ENCODE data around the gene GNPTAB.

GNPTAB gene

GRCh38 chr12:101809208-101809607 lies 21.6 kb downstream of the GNPTAB start:
- in situ Hi-C loops (cut with MboI; ENCODE audit: low sequenced_read_pairs): no loop called here

GRCh38 chr12:101806265-101806664 lies 24.5 kb downstream of the GNPTAB start:
- in situ Hi-C loops (cut with MboI; ENCODE audit: low sequenced_read_pairs): no loop called here

- in situ Hi-C loops (cut with MboI; ENCODE audit: low sequenced_read_pairs): no loop called here
Measured at GRCh38 chr12:101804409-101804808, 26.4 kb downstream of the GNPTAB start.

- in situ Hi-C loops (cut with MboI; ENCODE audit: low sequenced_read_pairs): no loop called here
Measured at GRCh38 chr12:101803978-101804377, 26.8 kb downstream of the GNPTAB start.

- in situ Hi-C loops (cut with MboI; ENCODE audit: low sequenced_read_pairs): no loop called here
Measured at GRCh38 chr12:101802486-101802885, 28.3 kb downstream of the GNPTAB start.

GRCh38 chr12:101799774-101800173 lies 31.0 kb downstream of the GNPTAB start:
- in situ Hi-C loops (cut with MboI; ENCODE audit: low sequenced_read_pairs): no loop called here

- in situ Hi-C loops (cut with MboI; ENCODE audit: low sequenced_read_pairs): no loop called here
Measured at GRCh38 chr12:101795786-101796185, 35.0 kb downstream of the GNPTAB start.

GRCh38 chr12:101795013-101795412 lies 35.7 kb downstream of the GNPTAB start:
- in situ Hi-C loops (cut with MboI; ENCODE audit: low sequenced_read_pairs): no loop called here

GRCh38 chr12:101794574-101794973 lies 36.2 kb downstream of the GNPTAB start:
- in situ Hi-C loops (cut with MboI; ENCODE audit: low sequenced_read_pairs): no loop called here

GRCh38 chr12:101793401-101793800 lies 37.4 kb downstream of the GNPTAB start:
- in situ Hi-C loops (cut with MboI; ENCODE audit: low sequenced_read_pairs): no loop called here

GRCh38 chr12:101792046-101792931 lies 38.5 kb downstream of the GNPTAB start:
- in situ Hi-C loops (cut with MboI; ENCODE audit: low sequenced_read_pairs): no loop called here

GRCh38 chr12:101789171-101789570 lies 41.6 kb downstream of the GNPTAB start:
- in situ Hi-C loops (cut with MboI; ENCODE audit: low sequenced_read_pairs): no loop called here

- in situ Hi-C loops (cut with MboI; ENCODE audit: low sequenced_read_pairs): no loop called here
Measured at GRCh38 chr12:101785671-101786070, 45.1 kb downstream of the GNPTAB start.

GRCh38 chr12:101784376-101784775 lies 46.4 kb downstream of the GNPTAB start:
- in situ Hi-C loops (cut with MboI; ENCODE audit: low sequenced_read_pairs): no loop called here

- in situ Hi-C loops (cut with MboI; ENCODE audit: low sequenced_read_pairs): no loop called here
Measured at GRCh38 chr12:101783838-101784237, 46.9 kb downstream of the GNPTAB start.

GRCh38 chr12:101783150-101783549 lies 47.6 kb downstream of the GNPTAB start:
- in situ Hi-C loops (cut with MboI; ENCODE audit: low sequenced_read_pairs): no loop called here

- in situ Hi-C loops (cut with MboI; ENCODE audit: low sequenced_read_pairs): no loop called here
Measured at GRCh38 chr12:101782273-101782731, 48.5 kb downstream of the GNPTAB start.

GRCh38 chr12:101781834-101782233 lies 48.9 kb downstream of the GNPTAB start:
- in situ Hi-C loops (cut with MboI; ENCODE audit: low sequenced_read_pairs): no loop called here

GRCh38 chr12:101780599-101780998 lies 50.2 kb downstream of the GNPTAB start:
- in situ Hi-C loops (cut with MboI; ENCODE audit: low sequenced_read_pairs): no loop called here

GRCh38 chr12:101779626-101780025 lies 51.1 kb downstream of the GNPTAB start:
- in situ Hi-C loops (cut with MboI; ENCODE audit: low sequenced_read_pairs): no loop called here

GRCh38 chr12:101779200-101779599 lies 51.6 kb downstream of the GNPTAB start:
- in situ Hi-C loops (cut with MboI; ENCODE audit: low sequenced_read_pairs): no loop called here

GRCh38 chr12:101777978-101778377 lies 52.8 kb downstream of the GNPTAB start:
- in situ Hi-C loops (cut with MboI; ENCODE audit: low sequenced_read_pairs): no loop called here

GRCh38 chr12:101777485-101777884 lies 53.3 kb downstream of the GNPTAB start:
- in situ Hi-C loops (cut with MboI; ENCODE audit: low sequenced_read_pairs): no loop called here

All from HL-60/S4 (cell line).